Lung (tissue), 12 donors: Measurements from ENCODE around the gene SUPT3H. TPM values are rescaled to one million over a fixed set of nuclear protein-coding genes. Genes with fewer than 3 reads are reported as not detected.

Experiments
- ATAC-seq: fragments of 200-7000 bp; cut with Tn5 transposase; one replicate; pipeline ENCODE4 v1.9.1; 2020; ENCODE audit warnings: moderate number of reproducible peaks; ENCODE audit not compliant: insufficient read depth, low FRiP score
- DNase-seq, 3 donors: peaks; one replicate each; pipeline ENCODE4 v3.0.0-alpha.2; 2013 to 2017
- H3K27ac ChIP-seq, 2 donors: one replicate each; pipeline ENCODE4 v1.5.1; 2013; ENCODE audit warnings: mild to moderate bottlenecking in 2 of 2, moderate library complexity in 2 of 2, control low read depth in 1 of 2, inconsistent platforms in 1 of 2, low read depth in 1 of 2, low read length in 1 of 2
- H3K27me3 ChIP-seq, 3 donors: one replicate each; pipeline ENCODE4 v1.5.1; 2013; ENCODE audit warnings: low read length in 2 of 3; ENCODE audit not compliant: control insufficient read depth in 3 of 3, insufficient read depth in 3 of 3
- H3K36me3 ChIP-seq, 4 donors: one replicate each; pipeline ENCODE4 v1.5.1; 2013; ENCODE audit warnings: low read length in 4 of 4, mild to moderate bottlenecking in 1 of 4, moderate library complexity in 1 of 4; ENCODE audit not compliant: control insufficient read depth in 4 of 4, insufficient read depth in 4 of 4
- H3K4me1 ChIP-seq, 5 donors: one replicate each; pipeline ENCODE4 v1.5.1; 2013; ENCODE audit warnings: low read length in 5 of 5, mild to moderate bottlenecking in 2 of 5, moderate library complexity in 1 of 5; ENCODE audit not compliant: control insufficient read depth in 5 of 5, insufficient read depth in 5 of 5
- H3K4me3 ChIP-seq: one replicate; pipeline ENCODE4 v1.5.1; 2013; ENCODE audit warnings: mild to moderate bottlenecking, control low read depth, moderate library complexity
- H3K9ac ChIP-seq, 2 donors: one replicate each; pipeline ENCODE4 v1.5.1; 2013; ENCODE audit warnings: low read length in 2 of 2, control low read depth in 1 of 2; ENCODE audit not compliant: insufficient read depth in 1 of 2
- H3K9me3 ChIP-seq, 4 donors: one replicate each; pipeline ENCODE4 v1.5.1; 2013; ENCODE audit warnings: low read length in 3 of 4, mild to moderate bottlenecking in 1 of 4, moderate library complexity in 1 of 4; ENCODE audit not compliant: control insufficient read depth in 4 of 4, insufficient read depth in 3 of 4
- CTCF ChIP-seq: IDR thresholded peaks from 2 replicates; pipeline ENCODE4 v1.5.1; 2012; ENCODE audit warnings: mild to moderate bottlenecking; ENCODE audit errors: control extremely low read depth, extremely low read depth
- WGBS, 2 donors: extraction: QIAGEN DNeasy Blood & Tissue Kit; methylation state at CpG; one replicate each; pipeline ENCODE4 v1.1.7; 2013; 5-methylcytosine and 5-hydroxymethylcytosine counted together
- polyA plus RNA-seq, 2 donors: library from polyadenylated mRNA; stranded (reverse); fragments of 200-250 nt; gene quantifications; one replicate each; pipeline ENCODE4 v1.2.1, GENCODE V29; 2013
- total RNA-seq, 2 donors: library from RNA; depleted of rRNA in 1 of 2; stranded (reverse); fragments of >200 nt in 1 of 2; gene quantifications; one replicate each; pipeline ENCODE4 v1.2.1, GENCODE V29; 2014 to 2021
- donor health status: control.
- donor health status: control.
- donor health status: Bipolar disorder and iron deficiency.
- donor health status: healthy.
- donor health status: DM: yes; HTN: yes; CAD: no.

Gene SUPT3H
- total and polyA plus RNA-seq, 4 donors = 5.2 to 17.4 (median 8.2) TPM

GRCh38 chr6:44833248-44833647 lies 544.5 kb downstream of the SUPT3H start:
- Histone ChIP-seq H3K36me3 (no peaks in the 10 kb centered on the region), H3K27me3 (no peaks in the 10 kb centered on the region), H3K4me1 (no peaks in the 10 kb centered on the region), H3K27ac (no peak overlapping the region), H3K4me3 (no peak overlapping the region), H3K9ac (no peak overlapping the region), H3K9me3 (no peaks in the 10 kb centered on the region)
- DNase-seq = no peak
- TF ChIP-seq CTCF = no peak
- no peak for ATAC-seq
- 87 to 98% methylated on average over 1 of the region's 1 CpG for WGBS, 2 donors

GRCh38 chr6:44831002-44831610 lies 546.6 kb downstream of the SUPT3H start:
- Histone ChIP-seq H3K4me1 (peaks cover 0 to 7% (median 0%) of the 10 kb centered on the region in 5 donors), H3K27me3 (no peaks in the 10 kb centered on the region), H3K9me3 (no peaks in the 10 kb centered on the region), H3K27ac (no peak overlapping the region), H3K9ac (no peak overlapping the region), H3K36me3 (no peaks in the 10 kb centered on the region), H3K4me3 (no peak overlapping the region)
- DNase-seq (no peak), ATAC-seq (no peak)
- WGBS, 2 donors = 84 to 85% methylated on average over 3 of the region's 3 CpGs
- TF ChIP-seq CTCF = no peak

- H3K4me1 ChIP-seq = peaks cover 0 to 9% (median 0%) of the 10 kb centered on the region in 5 donors
- no peak overlapping the region for H3K4me3 ChIP-seq
- H3K27me3 ChIP-seq = no peaks in the 10 kb centered on the region
- H3K9ac ChIP-seq = no peak overlapping the region
- no peak overlapping the region for H3K27ac ChIP-seq
- DNase-seq (no peak), ATAC-seq (no peak)
- H3K36me3 ChIP-seq = no peaks in the 10 kb centered on the region
- no peaks in the 10 kb centered on the region for H3K9me3 ChIP-seq
- no peak for TF ChIP-seq CTCF
- 54% methylated on average over 2 of the region's 2 CpGs for WGBS, 2 donors
These were observed 547.9 kb downstream of the SUPT3H start for GRCh38 chr6:44829836-44830235.

- no peak for DNase-seq
- Histone ChIP-seq H3K4me1 (peaks cover 0 to 9% (median 0%) of the 10 kb centered on the region in 5 donors), H3K27me3 (no peaks in the 10 kb centered on the region), H3K9ac (no peak overlapping the region), H3K4me3 (no peak overlapping the region), H3K27ac (no peak overlapping the region), H3K36me3 (no peaks in the 10 kb centered on the region), H3K9me3 (no peaks in the 10 kb centered on the region)
- TF ChIP-seq CTCF = no peak
- 41 to 64% methylated on average over 2 of the region's 2 CpGs for WGBS, 2 donors
- ATAC-seq = no peak
These were observed 549.0 kb downstream of the SUPT3H start for GRCh38 chr6:44828780-44829179.
